Small intestine (tissue), 16 donors: ENCODE data around the gene ASB1. TPM values are rescaled to one million over a fixed set of nuclear protein-coding genes. Genes with fewer than 3 reads are reported as not detected.

ENCODE experiments used
- DNase-seq, 2 donors: peaks; one replicate each; pipeline versions ENCODE4 v3.0.0 to v3.0.0-alpha.2; 2013
- FAIRE-seq: peaks from 2 replicates; lab custom pipeline; 2012; peaks lifted over from hg19 to GRCh38; lab: Jason Lieb, UNC
- H3K27ac ChIP-seq, 3 donors: one replicate each; pipeline ENCODE4 v1.5.1; 2013; ENCODE audit warnings: low read length in 2 of 3, mild to moderate bottlenecking in 2 of 3, control low read depth in 1 of 3, inconsistent platforms in 1 of 3, low read depth in 1 of 3, moderate library complexity in 1 of 3
- H3K27me3 ChIP-seq, 3 donors: one replicate each; pipeline ENCODE4 v1.6.1; 2013; ENCODE audit warnings: low read length in 3 of 3, inconsistent platforms in 1 of 3; ENCODE audit not compliant: control insufficient read depth in 3 of 3, insufficient read depth in 3 of 3
- H3K36me3 ChIP-seq, 3 donors: one replicate each; pipeline ENCODE4 v1.6.1; 2013; ENCODE audit warnings: low read length in 3 of 3, inconsistent platforms in 1 of 3, low read depth in 1 of 3, mild to moderate bottlenecking in 1 of 3, moderate library complexity in 1 of 3; ENCODE audit not compliant: control insufficient read depth in 3 of 3, insufficient read depth in 2 of 3
- H3K4me1 ChIP-seq, 3 donors: one replicate each; pipeline ENCODE4 v1.6.1; 2013; ENCODE audit warnings: low read length in 2 of 3, inconsistent platforms in 1 of 3, low read depth in 1 of 3, mild to moderate bottlenecking in 1 of 3, moderate library complexity in 1 of 3; ENCODE audit not compliant: control insufficient read depth in 3 of 3, insufficient read depth in 2 of 3
- H3K4me3 ChIP-seq, 3 donors: one replicate each; pipeline ENCODE4 v1.5.1; 2013; ENCODE audit warnings: low read length in 3 of 3, control low read depth in 1 of 3, inconsistent platforms in 1 of 3, low read depth in 1 of 3, mild to moderate bottlenecking in 1 of 3, moderate library complexity in 1 of 3
- H3K9me3 ChIP-seq, 2 donors: one replicate each; pipeline ENCODE4 v1.6.1; 2013; ENCODE audit warnings: low read depth in 1 of 2, low read length in 1 of 2; ENCODE audit not compliant: control insufficient read depth in 2 of 2, insufficient read depth in 1 of 2
- WGBS, 3 donors: extraction: QIAGEN DNeasy Blood & Tissue Kit; methylation state at CpG; one replicate each; pipeline ENCODE4 v1.1.7; 2013; 5-methylcytosine and 5-hydroxymethylcytosine counted together
- long read RNA-seq, 10 donors: transcript quantifications; one replicate each; lab custom pipeline, GENCODE V29; 2026
- polyA plus RNA-seq, 4 donors: library from polyadenylated mRNA; stranded (reverse) in 3 of 4; unstranded in 1 of 4; fragments of 200-250 nt in 3 of 4; fragments of 120-200 nt in 1 of 4; gene quantifications; one replicate each; pipeline versions ENCODE4 v1.2.1 to v1.2.3, GENCODE V29; 2013
- donor health status: healthy with polysubstance abuse.
- donor health status: control.
- donor health status: control.
- donor health status: Bipolar disorder and iron deficiency.
- donor health status: healthy.

The ASB1 gene
- polyA plus RNA-seq, result 10 to 100 TPM; 11.2 to 20.3 (median 15.2) TPM
- long read RNA-seq, donor 1, result 0 reads
- long read RNA-seq, donor 2, full-length matches to known transcripts, result 1 of 1 reads
- long read RNA-seq, donor 2, partial matches to known transcripts, result 0 of 1 reads
- long read RNA-seq, donor 2, other reads (novel, unspliced or antisense), result 0 of 1 reads
- long read RNA-seq, donor 3, full-length matches to known transcripts, result 2 of 2 reads
- long read RNA-seq, donor 3, partial matches to known transcripts, result 0 of 2 reads
- long read RNA-seq, donor 3, other reads (novel, unspliced or antisense), result 0 of 2 reads
- long read RNA-seq, donor 4, result 0 reads
- long read RNA-seq, donor 5, result 0 reads
- long read RNA-seq, donor 6, full-length matches to known transcripts, result 2 of 2 reads
- long read RNA-seq, donor 6, partial matches to known transcripts, result 0 of 2 reads
- long read RNA-seq, donor 6, other reads (novel, unspliced or antisense), result 0 of 2 reads
- long read RNA-seq, donor 7, result 0 reads
- long read RNA-seq, donor 8, result 0 reads
- long read RNA-seq, donor 9, result 0 reads
- long read RNA-seq, donor 10, full-length matches to known transcripts, result 1 of 1 reads
- long read RNA-seq, donor 10, partial matches to known transcripts, result 0 of 1 reads
- long read RNA-seq, donor 10, other reads (novel, unspliced or antisense), result 0 of 1 reads

- H3K4me1 ChIP-seq, result peaks cover 0 to 11% (median 0%) of the 10 kb centered on the region in 3 donors
- no peak for FAIRE-seq
- H3K27ac ChIP-seq, result peak within 1 kb of the TSS; percentile 85 to 94 (median 94)
- peaks cover 0 to 3% (median 0%) of the 10 kb centered on the region in 3 donors for H3K36me3 ChIP-seq
- peaks cover 0 to 7% of the 10 kb centered on the region in 2 donors for H3K9me3 ChIP-seq
- peak; percentile 74 to 93 for DNase-seq
- no peaks in the 10 kb centered on the region for H3K27me3 ChIP-seq
- 0 to 1% (median 0%) methylated on average over 56 to 104 of the region's 104 CpGs for WGBS, 3 donors
- H3K4me3 ChIP-seq, result peak within 1 kb of the TSS; percentile 64 to 69 (median 67)
Measured at GRCh38 chr2:238426568-238427434, at the start of gene ASB1. ASB1 (plus strand) TSS chr2:238426927; CDS start chr2:238427071, 144 bp downstream.

GRCh38 chr2:238378230-238379095, 48.3 kb upstream of the ASB1 start:
- Histone ChIP-seq H3K4me1 (no peaks in the 10 kb centered on the region), H3K27ac (no peak overlapping the region), H3K27me3 (no peaks in the 10 kb centered on the region), H3K36me3 (peaks cover 0 to 29% (median 0%) of the 10 kb centered on the region in 3 donors), H3K9me3 (no peaks in the 10 kb centered on the region), H3K4me3 (no peak overlapping the region)
- FAIRE-seq, result no peak
- WGBS, 3 donors, result 88 to 93% (median 91%) methylated on average over 11 of the region's 11 CpGs
- DNase-seq, result no peak

GRCh38 chr2:238379096-238379810, 47.5 kb upstream of the ASB1 start:
- Histone ChIP-seq H3K27me3 (no peaks in the 10 kb centered on the region), H3K27ac (no peak overlapping the region), H3K9me3 (no peaks in the 10 kb centered on the region), H3K4me1 (no peaks in the 10 kb centered on the region), H3K4me3 (no peak overlapping the region), H3K36me3 (peaks cover 0 to 29% (median 0%) of the 10 kb centered on the region in 3 donors)
- DNase-seq, result peak in 1 of 2 donors; percentile 17
- no peak for FAIRE-seq
- 79 to 89% (median 82%) methylated on average over 15 of the region's 15 CpGs for WGBS, 3 donors

GRCh38 chr2:238380336-238380735, 46.4 kb upstream of the ASB1 start:
- no peak for DNase-seq
- no peaks in the 10 kb centered on the region for H3K9me3 ChIP-seq
- no peaks in the 10 kb centered on the region for H3K27me3 ChIP-seq
- FAIRE-seq, result no peak
- H3K4me3 ChIP-seq, result no peak overlapping the region
- H3K27ac ChIP-seq, result no peak overlapping the region
- no peaks in the 10 kb centered on the region for H3K4me1 ChIP-seq
- peaks cover 0 to 29% (median 0%) of the 10 kb centered on the region in 3 donors for H3K36me3 ChIP-seq
- 85 to 92% (median 89%) methylated on average over 7 of the region's 7 CpGs for WGBS, 3 donors

GRCh38 chr2:238380785-238381184, 45.9 kb upstream of the ASB1 start:
- Histone ChIP-seq H3K4me3 (no peak overlapping the region), H3K9me3 (no peaks in the 10 kb centered on the region), H3K4me1 (no peaks in the 10 kb centered on the region), H3K36me3 (peaks cover 0 to 29% (median 0%) of the 10 kb centered on the region in 3 donors), H3K27me3 (no peaks in the 10 kb centered on the region), H3K27ac (no peak overlapping the region)
- FAIRE-seq, result no peak
- 75 to 87% (median 86%) methylated on average over 1 of the region's 1 CpG for WGBS, 3 donors
- peak in 1 of 2 donors; percentile 18 for DNase-seq

GRCh38 chr2:238381341-238382115, 45.2 kb upstream of the ASB1 start:
- no peak overlapping the region for H3K27ac ChIP-seq
- 87 to 94% (median 91%) methylated on average over 16 of the region's 16 CpGs for WGBS, 3 donors
- H3K27me3 ChIP-seq, result no peaks in the 10 kb centered on the region
- H3K4me1 ChIP-seq, result no peaks in the 10 kb centered on the region
- no peak overlapping the region for H3K4me3 ChIP-seq
- no peak for FAIRE-seq
- H3K9me3 ChIP-seq, result no peaks in the 10 kb centered on the region
- no peak for DNase-seq
- H3K36me3 ChIP-seq, result peaks cover 0 to 29% (median 0%) of the 10 kb centered on the region in 3 donors

GRCh38 chr2:238382381-238382781, 44.3 kb upstream of the ASB1 start:
- H3K9me3 ChIP-seq, result no peaks in the 10 kb centered on the region
- no peak overlapping the region for H3K27ac ChIP-seq
- H3K4me3 ChIP-seq, result no peak overlapping the region
- no peaks in the 10 kb centered on the region for H3K4me1 ChIP-seq
- no peak for FAIRE-seq
- peaks cover 0 to 29% (median 0%) of the 10 kb centered on the region in 3 donors for H3K36me3 ChIP-seq
- H3K27me3 ChIP-seq, result no peaks in the 10 kb centered on the region
- DNase-seq, result no peak
- 83 to 95% (median 85%) methylated on average over 5 of the region's 5 CpGs for WGBS, 3 donors
